ENCODE measurements around the gene ATRIP.
"Not testable (repeated sequence)": the region's sequence is repeated elsewhere in the genome, so short reads cannot be mapped to it uniquely, and the experiment has no call there.

Gene ATRIP

GRCh38 chr3:48473617-48473952, 27.0 kb downstream of the ATRIP start:
- no peak overlapping the region for H3K4me3 ChIP-seq (replicated peaks; ENCODE audit: low read depth, low read length)
- DNase-seq (ENCODE audit: extremely low read depth, low read depth), result no peak
- TF ChIP-seq CTCF (IDR thresholded peaks at IDR 0.05; ENCODE audit: low read depth, low read length, missing control alignments), result no peak

- not testable (repeated sequence) for H3K4me3 ChIP-seq (replicated peaks; ENCODE audit: low read depth, low read length); DNase-seq (ENCODE audit: extremely low read depth, low read depth)
These were observed 27.5 kb downstream of the ATRIP start for GRCh38 chr3:48474031-48474430.

- DNase-seq (ENCODE audit: extremely low read depth, low read depth), result no peak
- H3K4me3 ChIP-seq (replicated peaks; ENCODE audit: low read depth, low read length), result no peak overlapping the region
- no peak for TF ChIP-seq CTCF (IDR thresholded peaks at IDR 0.05; ENCODE audit: low read depth, low read length, missing control alignments)
These were observed 28.1 kb downstream of the ATRIP start for GRCh38 chr3:48474619-48475018.

- H3K4me3 ChIP-seq (replicated peaks; ENCODE audit: low read depth, low read length), result no peak overlapping the region
- TF ChIP-seq CTCF (IDR thresholded peaks at IDR 0.05; ENCODE audit: low read depth, low read length, missing control alignments), result no peak
- DNase-seq (ENCODE audit: extremely low read depth, low read depth), result no peak
These were observed 28.7 kb downstream of the ATRIP start for GRCh38 chr3:48475188-48475587.

- no peak for TF ChIP-seq CTCF (IDR thresholded peaks at IDR 0.05; ENCODE audit: low read depth, low read length, missing control alignments)
- no peak for DNase-seq (ENCODE audit: extremely low read depth, low read depth)
- H3K4me3 ChIP-seq (replicated peaks; ENCODE audit: low read depth, low read length), result no peak overlapping the region
These were observed 30.0 kb downstream of the ATRIP start for GRCh38 chr3:48476426-48477053.

- H3K4me3 ChIP-seq (replicated peaks; ENCODE audit: low read depth, low read length), result no peak overlapping the region
- DNase-seq (ENCODE audit: extremely low read depth, low read depth), result no peak
- no peak for TF ChIP-seq CTCF (IDR thresholded peaks at IDR 0.05; ENCODE audit: low read depth, low read length, missing control alignments)
These were observed 31.5 kb downstream of the ATRIP start for GRCh38 chr3:48477959-48478520.

GRCh38 chr3:48478626-48479555, 32.4 kb downstream of the ATRIP start:
- TF ChIP-seq CTCF (IDR thresholded peaks at IDR 0.05; ENCODE audit: low read depth, low read length, missing control alignments), result no peak
- no peak for DNase-seq (ENCODE audit: extremely low read depth, low read depth)
- H3K4me3 ChIP-seq (replicated peaks; ENCODE audit: low read depth, low read length), result no peak overlapping the region

GRCh38 chr3:48480891-48481290, 34.4 kb downstream of the ATRIP start:
- DNase-seq (ENCODE audit: extremely low read depth, low read depth), result not testable (repeated sequence)

GRCh38 chr3:48482822-48483221, 36.3 kb downstream of the ATRIP start:
- H3K4me3 ChIP-seq (replicated peaks; ENCODE audit: low read depth, low read length); DNase-seq (ENCODE audit: extremely low read depth, low read depth): not testable (repeated sequence)

More at GRCh38 chr3:48480891-48481290, 34.4 kb downstream of the ATRIP start:
- H3K4me3 ChIP-seq (replicated peaks; ENCODE audit: low read depth, low read length), result not testable (repeated sequence)

All from HFF-Myc (cell line).